Ishikawa (cell line): ENCODE results near the gene ASIC3.

Experiments
- EP300 ChIP-seq: IDR thresholded peaks from 2 replicates; pipeline ENCODE4 v1.6.1; 2012; ENCODE audit warnings: borderline replicate concordance
- TAF1 ChIP-seq: IDR thresholded peaks from 2 replicates; pipeline ENCODE4 v1.6.1; 2012; ENCODE audit warnings: low read depth, mild to moderate bottlenecking
- TEAD4 ChIP-seq: IDR thresholded peaks from 2 replicates; pipeline ENCODE4 v1.6.1; 2012
- TF ChIP-seq, protein P1 (sequence below): IDR thresholded peaks from 2 replicates; pipeline ENCODE4 v1.6.1; 2012; ENCODE audit warnings: low read depth, mild to moderate bottlenecking

DNA sequence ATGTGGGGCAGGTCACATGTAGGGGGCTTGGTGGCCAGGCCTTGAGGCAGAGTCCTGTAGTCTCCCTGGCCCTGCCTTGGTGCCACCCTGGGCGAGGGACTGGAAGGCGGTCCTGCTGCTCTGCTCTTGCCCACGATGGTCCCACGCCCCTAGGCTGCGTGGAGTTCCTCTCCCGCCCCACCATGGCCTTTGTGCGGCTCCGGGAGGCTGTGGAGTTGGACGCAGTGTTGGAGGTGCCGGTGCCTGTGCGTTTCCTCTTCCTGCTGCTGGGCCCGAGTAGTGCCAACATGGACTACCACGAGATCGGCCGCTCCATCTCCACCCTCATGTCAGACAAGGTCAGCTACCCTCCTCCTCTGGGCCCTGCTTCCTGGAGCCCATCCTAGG lies 22.2 kb downstream of the ASIC3 start:
- TF ChIP-seq TEAD4 (no peak), EP300 (no peak), TAF1 (no peak)
- TF ChIP-seq, protein P1, sequence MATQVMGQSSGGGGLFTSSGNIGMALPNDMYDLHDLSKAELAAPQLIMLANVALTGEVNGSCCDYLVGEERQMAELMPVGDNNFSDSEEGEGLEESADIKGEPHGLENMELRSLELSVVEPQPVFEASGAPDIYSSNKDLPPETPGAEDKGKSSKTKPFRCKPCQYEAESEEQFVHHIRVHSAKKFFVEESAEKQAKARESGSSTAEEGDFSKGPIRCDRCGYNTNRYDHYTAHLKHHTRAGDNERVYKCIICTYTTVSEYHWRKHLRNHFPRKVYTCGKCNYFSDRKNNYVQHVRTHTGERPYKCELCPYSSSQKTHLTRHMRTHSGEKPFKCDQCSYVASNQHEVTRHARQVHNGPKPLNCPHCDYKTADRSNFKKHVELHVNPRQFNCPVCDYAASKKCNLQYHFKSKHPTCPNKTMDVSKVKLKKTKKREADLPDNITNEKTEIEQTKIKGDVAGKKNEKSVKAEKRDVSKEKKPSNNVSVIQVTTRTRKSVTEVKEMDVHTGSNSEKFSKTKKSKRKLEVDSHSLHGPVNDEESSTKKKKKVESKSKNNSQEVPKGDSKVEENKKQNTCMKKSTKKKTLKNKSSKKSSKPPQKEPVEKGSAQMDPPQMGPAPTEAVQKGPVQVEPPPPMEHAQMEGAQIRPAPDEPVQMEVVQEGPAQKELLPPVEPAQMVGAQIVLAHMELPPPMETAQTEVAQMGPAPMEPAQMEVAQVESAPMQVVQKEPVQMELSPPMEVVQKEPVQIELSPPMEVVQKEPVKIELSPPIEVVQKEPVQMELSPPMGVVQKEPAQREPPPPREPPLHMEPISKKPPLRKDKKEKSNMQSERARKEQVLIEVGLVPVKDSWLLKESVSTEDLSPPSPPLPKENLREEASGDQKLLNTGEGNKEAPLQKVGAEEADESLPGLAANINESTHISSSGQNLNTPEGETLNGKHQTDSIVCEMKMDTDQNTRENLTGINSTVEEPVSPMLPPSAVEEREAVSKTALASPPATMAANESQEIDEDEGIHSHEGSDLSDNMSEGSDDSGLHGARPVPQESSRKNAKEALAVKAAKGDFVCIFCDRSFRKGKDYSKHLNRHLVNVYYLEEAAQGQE = no peak
